HFF-Myc (cell line): ENCODE measurements around the gene DSC1.
"Not testable (repeated sequence)": the region's sequence is repeated elsewhere in the genome, so short reads cannot be mapped to it uniquely, and the experiment has no call there.

Source experiments
- DNase-seq: peaks from one replicate; pipeline ENCODE4 v3.0.0-alpha.2; 2011; ENCODE audit warnings: low read depth; ENCODE audit errors: extremely low read depth
- H3K4me3 ChIP-seq: replicated peaks from 2 replicates; pipeline ENCODE4 v1.5.1; 2011; ENCODE audit warnings: low read depth, mild to moderate bottlenecking, control low read depth, low read length
- CTCF ChIP-seq: IDR thresholded peaks from 2 replicates; pipeline ENCODE4 v1.5.1; 2012; ENCODE audit warnings: mild to moderate bottlenecking, low read depth, low read length, control low read depth; ENCODE audit errors: missing control alignments

DSC1 gene

GRCh38 chr18:31197676-31198075, 35.0 kb upstream of the DSC1 start:
- no peak overlapping the region for H3K4me3 ChIP-seq
- no peak for TF ChIP-seq CTCF
- no peak for DNase-seq

- TF ChIP-seq CTCF, result no peak
- no peak overlapping the region for H3K4me3 ChIP-seq
- DNase-seq, result no peak
Observed at GRCh38 chr18:31195063-31195462, 32.4 kb upstream of the DSC1 start.

GRCh38 chr18:31192086-31192776, 29.6 kb upstream of the DSC1 start:
- no peak overlapping the region for H3K4me3 ChIP-seq
- no peak for DNase-seq
- TF ChIP-seq CTCF, result no peak

- TF ChIP-seq CTCF, result no peak
- DNase-seq, result no peak
- H3K4me3 ChIP-seq, result no peak overlapping the region
Observed at GRCh38 chr18:31190919-31191318, 28.3 kb upstream of the DSC1 start.

GRCh38 chr18:31189757-31190156, 27.1 kb upstream of the DSC1 start:
- H3K4me3 ChIP-seq, result no peak overlapping the region
- DNase-seq, result no peak
- no peak for TF ChIP-seq CTCF

GRCh38 chr18:31185186-31185950, 22.7 kb upstream of the DSC1 start:
- H3K4me3 ChIP-seq, result no peak overlapping the region
- no peak for TF ChIP-seq CTCF
- DNase-seq, result no peak

- no peak overlapping the region for H3K4me3 ChIP-seq
- DNase-seq, result no peak
- TF ChIP-seq CTCF, result no peak
Observed at GRCh38 chr18:31183302-31183701, 20.6 kb upstream of the DSC1 start.

- H3K4me3 ChIP-seq, DNase-seq: not testable (repeated sequence)
Observed at GRCh38 chr18:31177369-31177768, 14.7 kb upstream of the DSC1 start.
